Stimulated activated CD4-positive, alpha-beta T cell treated with anti-CD3 and anti-CD28 coated beads, Interleukin-4, amount 100 ng/mL, for 4 hours (primary cell): ENCODE results near the gene PLEKHM3.
"Not testable (repeated sequence)": the region's sequence is repeated elsewhere in the genome, so short reads cannot be mapped to it uniquely, and the experiment has no call there.

Experiments
- DNase-seq, 2 experiments: peaks; one replicate each; pipeline ENCODE4 v3.0.0-alpha.2; 2020

PLEKHM3 gene

GRCh38 chr2:207950063-207950760 lies 75.1 kb downstream of the PLEKHM3 start:
- DNase-seq, result no peak

GRCh38 chr2:207949245-207949644 lies 76.1 kb downstream of the PLEKHM3 start:
- DNase-seq, result not testable (repeated sequence)

DNA sequence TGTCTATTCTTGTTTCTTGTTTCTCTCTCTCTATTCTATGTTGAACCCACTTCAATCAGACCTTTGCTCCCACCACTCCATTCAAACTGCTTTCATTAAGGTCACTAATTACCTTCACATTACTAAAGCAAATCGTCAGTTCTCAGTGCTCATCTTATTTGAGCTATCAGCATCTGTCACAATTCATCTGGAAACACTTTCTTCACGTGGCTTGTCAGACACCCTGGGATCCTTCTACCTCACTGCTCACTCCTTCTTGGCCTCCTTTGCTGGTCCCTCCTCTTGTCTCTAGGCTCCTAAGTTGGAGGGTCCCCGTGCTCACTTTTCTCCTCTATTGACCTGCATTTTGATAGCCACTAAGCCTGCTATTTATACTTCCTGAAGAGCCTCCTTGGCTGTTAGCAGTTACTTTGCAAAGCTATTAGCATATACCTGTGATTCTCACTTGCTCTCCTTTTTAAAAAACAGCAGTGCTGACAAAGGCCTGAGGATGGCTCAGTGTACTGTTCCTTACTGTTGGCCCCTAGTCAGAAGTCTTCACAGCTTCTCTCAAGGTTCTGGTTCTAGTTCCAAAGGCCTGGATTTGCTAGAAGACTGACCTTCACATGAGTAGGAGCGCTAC lies 80.2 kb downstream of the PLEKHM3 start:
- DNase-seq, result no peak

GRCh38 chr2:207944334-207944733 lies 81.0 kb downstream of the PLEKHM3 start:
- DNase-seq, result no peak

GRCh38 chr2:207939342-207940108 lies 85.8 kb downstream of the PLEKHM3 start:
- DNase-seq, result no peak

GRCh38 chr2:207938886-207939285 lies 86.4 kb downstream of the PLEKHM3 start:
- no peak for DNase-seq

DNA sequence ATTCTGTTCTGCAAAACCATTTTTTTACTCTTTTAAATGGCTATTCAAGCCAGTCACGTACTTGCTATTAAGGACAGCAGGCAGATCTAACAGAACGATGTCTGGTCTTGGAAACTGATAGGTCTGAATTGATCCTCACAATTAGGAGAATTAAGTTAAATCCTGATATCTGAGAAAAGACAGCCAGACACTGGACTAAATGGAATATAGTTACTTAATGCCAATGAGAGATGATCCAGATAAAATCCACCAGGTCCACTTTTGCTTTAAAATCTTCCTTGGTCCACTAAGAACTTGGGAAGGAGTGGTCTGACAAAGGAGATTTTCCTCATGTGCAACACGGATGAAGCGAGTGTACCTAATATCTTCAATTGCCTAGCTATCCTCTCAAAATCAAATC lies 86.9 kb downstream of the PLEKHM3 start:
- DNase-seq, result no peak

DNA sequence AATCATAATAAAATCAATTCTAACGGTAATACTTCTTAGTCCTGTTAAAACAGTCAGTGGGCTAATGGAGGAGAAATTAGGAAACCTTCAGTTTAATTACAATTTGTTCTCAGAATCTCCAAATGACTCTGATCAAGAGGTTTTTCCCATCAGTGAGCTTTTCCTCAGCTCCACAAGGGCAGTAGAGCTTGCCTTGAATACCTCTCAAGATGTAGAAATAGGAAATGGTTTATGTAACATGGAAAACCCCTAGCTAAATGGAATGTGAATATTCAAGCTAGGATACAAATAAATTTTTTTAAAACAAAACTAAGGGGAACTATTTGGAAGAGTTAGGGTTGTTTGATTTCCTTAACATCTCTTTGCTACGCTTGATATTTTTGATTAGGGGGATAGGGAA lies 87.5 kb downstream of the PLEKHM3 start:
- DNase-seq, result no peak

DNA sequence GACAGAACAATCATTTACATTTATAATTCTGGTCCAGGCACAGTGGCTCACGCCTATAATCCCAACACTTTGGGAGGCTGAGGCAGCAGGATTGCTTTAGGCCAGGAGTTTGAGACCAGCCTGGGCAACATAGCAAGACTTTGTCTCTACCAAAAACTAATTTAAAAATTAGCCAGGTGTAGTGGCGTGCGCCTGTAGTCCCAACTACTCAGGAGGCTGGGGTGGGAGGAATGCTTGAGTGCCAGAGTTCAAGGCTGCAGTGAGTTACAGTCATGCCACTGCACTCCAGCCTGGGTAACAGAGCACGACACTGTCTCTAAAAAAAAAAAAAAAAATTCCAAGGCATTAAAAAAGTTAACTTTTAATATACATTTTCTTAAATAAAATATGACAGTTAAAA lies 88.1 kb downstream of the PLEKHM3 start:
- DNase-seq, result no peak

- DNase-seq, result no peak
Measured at GRCh38 chr2:207936380-207936779, 88.9 kb downstream of the PLEKHM3 start.

DNA sequence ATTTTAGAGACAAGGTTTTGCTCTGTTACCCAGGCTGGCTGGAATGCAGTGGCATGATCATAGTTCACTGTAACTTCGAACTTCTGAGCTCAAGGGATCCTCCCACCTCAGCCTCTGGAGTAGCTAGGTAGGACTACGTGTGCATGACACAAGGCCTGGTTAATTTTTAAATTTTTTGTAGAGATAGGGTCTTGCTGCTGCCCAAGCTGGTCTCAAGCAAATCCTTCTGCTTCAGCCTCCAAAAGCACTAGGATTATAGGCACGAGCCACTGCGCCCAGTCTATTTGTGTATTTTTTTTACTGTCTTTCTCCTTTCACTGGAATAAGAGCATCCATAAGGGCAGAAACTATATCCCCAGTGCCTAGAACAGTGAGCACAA lies 89.3 kb downstream of the PLEKHM3 start:
- DNase-seq, result no peak

- no peak for DNase-seq
Measured at GRCh38 chr2:207935121-207935990, 90.0 kb downstream of the PLEKHM3 start.

GRCh38 chr2:207934720-207935119 lies 90.6 kb downstream of the PLEKHM3 start:
- DNase-seq, result no peak

GRCh38 chr2:207933396-207934065 lies 91.8 kb downstream of the PLEKHM3 start:
- no peak for DNase-seq

DNA sequence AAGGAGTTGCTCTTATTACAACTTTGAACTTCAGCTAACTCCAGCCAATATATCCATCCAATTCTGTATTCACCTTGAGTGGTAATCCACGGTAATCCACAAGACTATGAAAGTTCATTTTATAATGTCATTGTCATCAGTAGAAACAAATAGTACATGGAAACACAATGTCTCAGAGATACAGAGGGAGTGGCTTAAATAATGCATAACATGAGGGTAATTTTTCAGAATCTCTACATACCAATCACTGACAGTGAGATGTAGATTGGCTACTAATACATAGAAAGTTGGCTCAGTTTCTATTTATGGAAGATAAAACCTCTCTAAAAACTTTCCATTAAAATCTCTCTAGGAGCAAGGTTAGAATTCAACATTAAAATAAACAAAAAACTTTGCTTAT lies 93.2 kb downstream of the PLEKHM3 start:
- no peak for DNase-seq

- DNase-seq, result no peak
Measured at GRCh38 chr2:207930747-207931146, 94.6 kb downstream of the PLEKHM3 start.

- no peak for DNase-seq
Measured at GRCh38 chr2:207929923-207930322, 95.4 kb downstream of the PLEKHM3 start.

DNA sequence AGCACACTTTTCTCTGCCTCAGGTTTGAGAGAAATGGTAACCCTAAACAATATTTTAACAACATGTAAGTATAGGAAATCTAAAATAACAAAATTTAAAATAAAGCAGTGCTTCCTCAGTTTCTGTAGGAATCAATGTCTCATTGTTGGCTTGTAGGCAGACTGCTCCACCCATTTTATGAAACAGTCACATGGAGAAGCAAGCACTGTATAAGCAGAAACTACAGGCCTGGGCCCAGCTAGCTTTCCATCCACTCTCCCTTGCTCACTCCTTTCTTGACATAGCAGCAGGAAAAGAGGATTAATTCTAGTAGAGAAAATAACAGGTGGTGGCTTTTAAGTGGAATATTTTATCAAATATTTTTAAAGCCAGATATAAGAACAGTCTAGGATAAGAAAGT lies 97.2 kb downstream of the PLEKHM3 start:
- DNase-seq, result no peak

DNA sequence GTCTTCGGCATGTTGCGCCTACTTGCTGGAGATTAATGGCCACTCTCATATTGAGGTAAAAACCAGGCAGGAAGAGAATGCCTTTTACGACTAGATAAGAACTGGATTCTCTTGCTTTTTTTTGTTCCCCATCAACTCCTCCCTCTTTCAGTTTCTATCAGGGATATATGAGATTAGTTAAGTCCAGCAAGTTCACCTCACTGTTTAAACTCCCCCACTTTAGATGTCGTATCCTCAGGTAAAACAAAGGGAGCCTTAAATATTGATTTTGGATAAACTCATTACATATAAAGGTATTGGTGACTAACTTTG lies 98.4 kb downstream of the PLEKHM3 start:
- no peak for DNase-seq

DNA sequence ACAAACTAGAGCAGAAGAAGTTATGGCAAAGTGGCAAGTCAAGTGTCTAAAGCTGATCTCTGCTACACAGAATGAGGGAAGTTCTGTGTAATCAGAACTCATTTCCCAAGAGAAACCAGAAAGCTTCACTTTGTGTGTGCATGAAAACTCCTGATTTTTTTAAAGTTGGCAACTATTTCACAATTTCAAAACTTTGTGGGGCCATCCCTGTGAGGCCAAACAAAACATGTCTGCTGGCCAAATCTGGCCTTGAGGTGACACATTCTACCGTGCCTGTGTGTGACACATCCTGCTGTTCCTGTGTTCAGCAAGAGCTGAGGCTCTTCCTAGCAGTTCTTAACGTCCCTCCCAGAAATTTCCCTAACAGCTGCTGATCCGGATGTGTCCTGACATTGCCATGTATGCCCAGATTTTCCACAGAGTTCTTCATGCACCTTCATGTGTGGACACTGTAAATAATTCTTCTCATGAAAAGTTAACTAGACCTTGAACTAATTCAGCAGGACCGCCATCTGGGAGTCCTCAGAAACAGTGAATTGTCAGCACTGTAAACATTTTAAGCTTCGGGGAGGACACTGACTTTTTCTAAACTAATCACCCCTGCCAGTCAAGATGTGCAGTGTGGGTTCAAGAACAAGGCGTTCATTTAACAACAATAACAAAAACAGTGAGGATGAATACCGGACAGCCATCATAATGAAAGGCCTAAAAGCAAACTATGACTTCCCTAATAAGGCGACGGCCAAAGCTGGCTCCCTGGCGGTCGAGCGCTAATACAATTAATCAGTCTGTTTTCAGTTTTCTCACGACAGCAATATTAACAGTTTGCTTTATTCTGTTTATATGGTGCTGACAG lies 99.0 kb downstream of the PLEKHM3 start:
- DNase-seq, result no peak

DNA sequence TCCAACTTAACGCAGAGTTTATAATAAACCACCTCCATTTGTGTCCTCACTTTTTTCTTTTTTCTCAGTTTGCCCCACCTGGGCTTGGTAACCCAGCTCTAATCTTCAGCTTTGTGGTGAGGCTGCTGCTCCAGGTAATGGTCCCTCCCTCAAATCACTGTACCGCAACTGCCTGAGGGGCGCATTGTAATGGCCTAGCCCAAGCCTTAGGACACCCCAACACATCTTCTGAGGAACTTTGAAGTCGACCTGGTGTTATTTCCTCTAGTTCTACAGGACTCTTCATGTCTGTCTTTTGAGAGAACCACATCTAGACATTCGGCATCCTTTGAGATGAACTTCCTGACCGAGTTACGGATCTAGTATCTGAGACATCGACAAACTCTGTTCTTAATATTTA lies 99.7 kb downstream of the PLEKHM3 start:
- no peak for DNase-seq

GRCh38 chr2:207921606-207922005 lies 103.7 kb downstream of the PLEKHM3 start:
- DNase-seq, result no peak
